Measurements from ENCODE around the gene ITGB1. TPM values are rescaled to one million over a fixed set of nuclear protein-coding genes. Genes with fewer than 3 reads are reported as not detected.
A peak's percentile ranks its signal among the peaks of the same experiment; 100 is the strongest.

The ITGB1 gene
- total and polyA plus RNA-seq, 9 donors, result 207 to 517 (median 276) TPM

DNA sequence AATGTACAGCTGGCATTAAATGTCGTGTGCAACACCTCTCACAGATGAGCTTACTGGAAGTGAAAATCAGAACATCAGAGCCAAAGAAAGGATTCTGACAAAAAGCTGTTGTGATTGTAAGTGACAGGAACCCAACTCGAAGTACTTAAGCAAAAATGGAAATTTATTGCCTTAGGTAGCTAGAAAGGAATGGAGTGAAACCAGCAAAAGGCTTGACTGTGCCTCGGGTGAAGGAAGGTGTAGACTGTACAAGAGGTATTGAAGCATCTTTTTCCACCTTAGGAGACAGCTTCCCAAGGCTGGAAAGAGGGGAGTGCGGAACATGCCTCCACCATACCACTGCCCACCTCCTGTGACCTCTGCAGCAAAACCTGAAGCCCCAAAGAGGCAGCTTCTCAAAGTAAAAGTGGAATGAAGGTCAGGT, 27.3 kb upstream of the ITGB1 start:
- H3K27me3 ChIP-seq, result no peaks in the 10 kb centered on the region
- DNase-seq, result no peak
- H3K9me3 ChIP-seq, result no peaks in the 10 kb centered on the region
- TF ChIP-seq, protein P1, sequence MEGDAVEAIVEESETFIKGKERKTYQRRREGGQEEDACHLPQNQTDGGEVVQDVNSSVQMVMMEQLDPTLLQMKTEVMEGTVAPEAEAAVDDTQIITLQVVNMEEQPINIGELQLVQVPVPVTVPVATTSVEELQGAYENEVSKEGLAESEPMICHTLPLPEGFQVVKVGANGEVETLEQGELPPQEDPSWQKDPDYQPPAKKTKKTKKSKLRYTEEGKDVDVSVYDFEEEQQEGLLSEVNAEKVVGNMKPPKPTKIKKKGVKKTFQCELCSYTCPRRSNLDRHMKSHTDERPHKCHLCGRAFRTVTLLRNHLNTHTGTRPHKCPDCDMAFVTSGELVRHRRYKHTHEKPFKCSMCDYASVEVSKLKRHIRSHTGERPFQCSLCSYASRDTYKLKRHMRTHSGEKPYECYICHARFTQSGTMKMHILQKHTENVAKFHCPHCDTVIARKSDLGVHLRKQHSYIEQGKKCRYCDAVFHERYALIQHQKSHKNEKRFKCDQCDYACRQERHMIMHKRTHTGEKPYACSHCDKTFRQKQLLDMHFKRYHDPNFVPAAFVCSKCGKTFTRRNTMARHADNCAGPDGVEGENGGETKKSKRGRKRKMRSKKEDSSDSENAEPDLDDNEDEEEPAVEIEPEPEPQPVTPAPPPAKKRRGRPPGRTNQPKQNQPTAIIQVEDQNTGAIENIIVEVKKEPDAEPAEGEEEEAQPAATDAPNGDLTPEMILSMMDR (IDR thresholded peaks at IDR 0.05), result no peak
- TF ChIP-seq POLR2A (IDR thresholded peaks at IDR 0.05) (no peak), EP300 (IDR thresholded peaks at IDR 0.05) (no peak)
- peaks cover 4% of the 10 kb centered on the region for H3K4me1 ChIP-seq (ENCODE audit: insufficient read depth)
- no peak overlapping the region for H3K4me3 ChIP-seq
- 76 to 82% (median 81%) methylated on average over 4 of the region's 4 CpGs for WGBS, 3 donors
- intact Hi-C loops (cut with DNase I), result no loop called here
- no peaks in the 10 kb centered on the region for H3K36me3 ChIP-seq
- no peak overlapping the region for H3K27ac ChIP-seq

DNA sequence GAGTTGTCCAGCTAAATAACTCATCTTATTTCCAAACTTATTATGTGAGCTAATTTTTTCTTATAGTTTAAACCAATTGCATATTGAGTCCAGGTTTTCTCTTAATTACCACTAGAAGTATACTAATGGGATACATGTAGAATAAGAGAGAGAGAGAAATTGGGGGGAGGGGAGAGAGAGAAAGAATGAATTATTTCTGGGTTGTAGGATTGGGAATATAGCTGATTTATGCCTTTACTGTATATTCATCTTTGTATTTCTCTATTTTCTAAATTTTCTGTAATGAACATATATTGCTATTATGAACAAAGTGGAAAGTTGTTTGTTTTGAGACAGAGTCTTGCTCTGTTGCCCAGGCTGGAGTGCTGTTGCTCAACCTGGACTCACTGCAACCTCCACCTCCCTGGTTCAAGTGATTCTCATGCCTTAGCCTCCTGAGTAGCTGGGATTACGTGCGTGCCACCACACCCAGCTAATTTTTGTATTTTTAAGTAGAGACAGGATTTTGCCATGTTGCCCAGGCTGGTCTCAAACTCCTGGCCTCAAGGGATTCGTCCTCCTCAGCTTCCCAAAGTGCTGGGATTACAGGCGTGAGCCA, 26.1 kb upstream of the ITGB1 start:
- DNase-seq, result no peak
- intact Hi-C loops (cut with DNase I), result no loop called here
- no peaks in the 10 kb centered on the region for H3K9me3 ChIP-seq
- no peak overlapping the region for H3K4me3 ChIP-seq
- TF ChIP-seq POLR2A (IDR thresholded peaks at IDR 0.05) (no peak), EP300 (IDR thresholded peaks at IDR 0.05) (no peak)
- TF ChIP-seq, protein P1 (IDR thresholded peaks at IDR 0.05), result no peak
- H3K4me1 ChIP-seq (ENCODE audit: insufficient read depth), result peaks cover 4% of the 10 kb centered on the region
- H3K27ac ChIP-seq, result no peak overlapping the region
- H3K27me3 ChIP-seq, result no peaks in the 10 kb centered on the region
- H3K36me3 ChIP-seq, result no peaks in the 10 kb centered on the region
- 97 to 98% (median 97%) methylated on average over 4 of the region's 4 CpGs for WGBS, 3 donors

DNA sequence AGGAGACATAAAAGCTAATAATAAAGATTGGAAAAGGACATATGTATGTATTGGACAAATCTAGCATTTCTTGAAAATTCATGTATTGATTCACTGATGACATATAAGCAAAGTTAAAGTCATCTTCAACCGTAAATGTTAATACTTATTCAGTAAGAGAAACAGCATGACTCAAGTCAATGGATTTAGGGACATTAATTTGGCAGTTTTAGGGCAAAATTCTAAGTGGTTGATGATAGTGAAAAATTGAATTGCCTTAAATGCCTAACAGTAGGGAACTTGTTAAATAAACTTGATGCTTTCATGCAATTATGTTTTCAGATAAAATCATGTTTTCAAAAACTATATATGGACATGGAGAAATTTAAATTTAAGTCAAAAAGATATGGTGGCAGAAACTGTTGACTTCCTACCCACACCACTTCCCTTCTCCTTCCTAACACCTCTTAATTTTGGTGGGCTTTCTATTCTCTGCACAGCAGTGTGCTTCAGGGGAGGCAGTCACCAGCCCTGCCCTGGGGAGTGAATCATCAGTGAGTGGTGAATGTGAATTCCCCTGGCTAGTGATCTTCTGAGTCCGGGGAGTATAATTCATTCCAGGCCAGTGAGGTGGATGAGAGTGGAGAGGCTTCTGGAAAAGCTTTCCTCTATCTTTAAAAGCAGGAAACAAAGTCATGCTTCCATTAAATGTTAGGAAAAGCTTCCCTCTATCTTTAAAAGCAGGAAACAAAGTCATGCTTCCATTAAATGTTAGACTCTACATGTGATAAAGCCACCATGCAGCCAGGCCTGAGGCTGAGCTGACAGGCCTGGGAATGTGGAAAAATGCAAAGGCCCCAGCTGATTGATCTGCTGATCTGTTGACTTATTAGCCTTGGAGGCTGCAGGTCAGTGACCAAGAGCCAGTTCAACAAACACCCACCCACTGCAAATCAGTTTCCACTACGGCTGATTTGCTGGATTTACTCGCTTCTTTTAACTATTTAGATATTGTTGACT, 25.2 kb upstream of the ITGB1 start:
- WGBS, 3 donors, result 69 to 85% (median 71%) methylated on average over 4 of the region's 4 CpGs

DNA sequence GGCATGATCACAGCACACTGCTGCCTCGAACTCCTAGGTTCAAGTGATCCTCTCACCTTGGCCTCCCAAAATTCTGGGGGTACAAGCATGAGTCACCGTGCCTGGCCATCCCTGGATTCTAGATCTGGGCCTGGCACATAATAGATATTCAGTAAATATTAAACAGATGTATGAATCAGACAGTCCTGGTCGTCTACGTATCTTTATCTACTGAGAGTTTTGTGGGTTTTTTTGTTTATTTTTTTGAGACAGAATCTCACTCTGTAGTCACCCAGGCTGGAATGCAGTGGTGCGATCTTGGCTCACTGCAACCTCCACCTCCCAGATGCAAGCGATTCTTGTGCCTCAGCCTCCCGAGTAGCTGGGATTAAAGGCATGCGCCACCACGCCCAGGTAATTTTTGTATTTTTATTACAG, 24.3 kb upstream of the ITGB1 start:
- H3K4me3 ChIP-seq, result no peak overlapping the region
- H3K9me3 ChIP-seq, result no peaks in the 10 kb centered on the region
- peaks cover 4% of the 10 kb centered on the region for H3K4me1 ChIP-seq (ENCODE audit: insufficient read depth)
- intact Hi-C loops (cut with DNase I), result no loop called here
- H3K27me3 ChIP-seq, result no peaks in the 10 kb centered on the region
- TF ChIP-seq, protein P1 (IDR thresholded peaks at IDR 0.05), result no peak
- TF ChIP-seq POLR2A (IDR thresholded peaks at IDR 0.05), result no peak
- TF ChIP-seq EP300 (IDR thresholded peaks at IDR 0.05), result no peak
- 53 to 65% (median 61%) methylated on average over 9 of the region's 9 CpGs for WGBS, 3 donors
- no peak for DNase-seq
- H3K27ac ChIP-seq, result peak overlapping the region in 1 of 2 donors; percentile 31
- H3K36me3 ChIP-seq, result no peaks in the 10 kb centered on the region

More for the DNA sequence above, 25.2 kb upstream of the ITGB1 start:
- Histone ChIP-seq H3K4me1 (ENCODE audit: insufficient read depth) (peaks cover 4% of the 10 kb centered on the region), H3K9me3 (no peaks in the 10 kb centered on the region), H3K27me3 (no peaks in the 10 kb centered on the region), H3K36me3 (no peaks in the 10 kb centered on the region), H3K4me3 (no peak overlapping the region), H3K27ac (no peak overlapping the region)
- DNase-seq, result no peak
- intact Hi-C loops (cut with DNase I), result no loop called here
- TF ChIP-seq, protein P1 (IDR thresholded peaks at IDR 0.05), result no peak
- TF ChIP-seq EP300 (IDR thresholded peaks at IDR 0.05) (no peak), POLR2A (IDR thresholded peaks at IDR 0.05) (no peak)
